ENCODE results near the gene AOAH. TPM values are rescaled to one million over a fixed set of nuclear protein-coding genes. Genes with fewer than 3 reads are reported as not detected.
A peak's percentile ranks its signal among the peaks of the same experiment; 100 is the strongest.

AOAH gene
- total and polyA plus RNA-seq, 2 donors = 23.5 to 47.1 TPM

DNA sequence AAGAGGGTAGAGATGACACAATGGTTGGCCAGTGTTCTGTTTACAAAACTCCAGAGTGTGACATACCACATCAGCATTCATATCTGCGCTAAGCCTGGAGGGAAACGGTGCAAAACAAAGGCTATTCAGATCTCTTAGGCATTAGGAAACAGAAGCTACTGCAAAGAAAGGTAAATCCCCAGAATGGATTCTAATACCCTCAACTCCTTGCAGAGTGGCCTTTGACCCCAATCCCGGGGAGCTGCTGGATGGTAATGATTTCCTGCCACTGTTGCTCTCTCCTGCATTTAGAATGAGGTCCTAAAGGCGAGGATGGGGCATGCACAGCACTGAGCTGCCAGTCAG is 65.2 kb downstream of the AOAH start:
- DNase-seq (ENCODE audit: low read depth in 6 of 9, low spot score in 9 of 9) = no peak
- Histone ChIP-seq H3K9me3 (ENCODE audit: control insufficient read depth in 2 of 2, insufficient read depth in 1 of 2, low read length in 1 of 2) (no peaks in the 10 kb centered on the region), H3K4me3 (ENCODE audit: low read length in 2 of 2) (no peak overlapping the region), H3K4me1 (ENCODE audit: control insufficient read depth in 2 of 2, insufficient read depth in 2 of 2, low read length in 2 of 2) (peaks cover 0 to 4% of the 10 kb centered on the region in 2 donors), H3K36me3 (ENCODE audit: control insufficient read depth in 2 of 2, insufficient read depth in 2 of 2, low read length in 1 of 2) (no peaks in the 10 kb centered on the region), H3K27me3 (ENCODE audit: control insufficient read depth in 2 of 2, insufficient read depth in 1 of 2, low read length in 1 of 2) (no peaks in the 10 kb centered on the region), H3K27ac (ENCODE audit: low read depth in 1 of 2, low read length in 1 of 2) (no peak overlapping the region)
- 92% methylated on average over 4 of the region's 4 CpGs for WGBS

DNA sequence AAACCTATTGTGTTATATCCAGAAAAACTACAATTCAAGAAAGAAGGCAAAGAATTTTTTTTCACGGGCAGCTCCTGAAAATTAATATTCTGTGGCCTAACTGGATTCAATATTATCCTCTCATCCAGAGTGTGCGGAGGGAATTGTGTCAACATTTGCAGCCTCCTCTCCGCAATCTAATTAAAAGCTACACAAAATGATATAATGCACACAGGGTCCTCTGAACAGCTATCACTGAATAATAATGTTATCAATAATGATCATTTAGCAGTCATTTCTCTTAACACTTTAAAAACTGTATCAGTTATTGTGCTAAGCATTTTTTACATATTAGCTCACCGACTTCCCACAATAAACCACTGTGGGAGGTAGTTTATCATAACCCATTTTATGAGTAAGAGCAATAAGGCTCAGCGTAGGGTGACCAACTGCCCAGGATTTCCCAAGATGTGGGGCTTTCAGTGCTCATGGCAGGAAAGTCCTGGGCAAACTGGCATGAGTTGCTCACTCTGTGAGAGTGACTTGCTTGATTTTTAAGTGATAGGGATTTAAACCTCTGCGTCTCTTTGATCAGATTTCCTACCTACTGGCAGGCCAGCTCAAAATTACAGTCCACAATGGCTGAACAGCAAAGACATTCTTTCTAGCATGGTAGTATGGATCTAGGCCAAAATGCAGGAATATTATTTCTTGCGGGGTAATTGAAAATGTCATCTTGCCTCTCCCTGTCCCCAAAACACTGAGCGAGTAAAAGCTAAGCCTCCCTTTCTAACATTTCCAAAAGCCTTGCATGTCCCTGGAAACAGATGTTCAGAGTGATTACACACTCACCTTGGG is 65.7 kb downstream of the AOAH start:
- Histone ChIP-seq H3K36me3 (ENCODE audit: control insufficient read depth in 2 of 2, insufficient read depth in 2 of 2, low read length in 1 of 2) (no peaks in the 10 kb centered on the region), H3K27me3 (ENCODE audit: control insufficient read depth in 2 of 2, insufficient read depth in 1 of 2, low read length in 1 of 2) (no peaks in the 10 kb centered on the region), H3K4me3 (ENCODE audit: low read length in 2 of 2) (no peak overlapping the region), H3K4me1 (ENCODE audit: control insufficient read depth in 2 of 2, insufficient read depth in 2 of 2, low read length in 2 of 2) (peaks cover 0 to 10% of the 10 kb centered on the region in 2 donors), H3K9me3 (ENCODE audit: control insufficient read depth in 2 of 2, insufficient read depth in 1 of 2, low read length in 1 of 2) (no peaks in the 10 kb centered on the region), H3K27ac (ENCODE audit: low read depth in 1 of 2, low read length in 1 of 2) (no peak overlapping the region)
- DNase-seq (ENCODE audit: low read depth in 6 of 9, low spot score in 9 of 9) = no peak
- WGBS = 96% methylated on average over 8 of the region's 8 CpGs

DNA sequence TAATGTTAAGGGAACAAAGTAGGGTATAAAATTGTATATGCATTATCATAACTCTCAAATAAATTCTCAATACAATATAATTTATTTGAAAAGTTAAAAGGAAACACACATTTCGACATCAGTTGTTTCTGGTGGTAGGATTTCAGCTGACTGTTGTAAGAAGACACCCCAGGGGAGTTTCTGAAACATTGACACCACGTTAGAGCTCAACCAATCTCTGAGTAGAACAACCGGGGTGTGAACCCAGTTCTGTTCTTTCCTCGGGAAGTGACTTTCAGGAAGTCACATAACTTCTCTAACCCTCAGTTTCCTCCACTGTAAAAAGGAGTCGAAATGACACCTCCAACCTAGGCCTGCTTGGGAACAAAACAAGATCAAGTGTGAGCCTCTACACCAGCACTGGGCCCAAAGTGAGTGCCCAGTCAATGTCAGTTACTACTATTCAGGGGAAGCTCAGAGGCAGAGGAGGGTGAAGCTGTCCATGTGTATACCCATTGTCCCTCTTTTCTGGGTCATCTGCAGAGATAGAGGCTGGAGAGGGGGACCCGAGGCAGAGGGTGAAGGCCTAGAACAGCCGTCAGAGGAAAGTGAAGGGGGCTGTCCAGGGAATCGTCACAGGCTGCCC is 67.1 kb downstream of the AOAH start:
- Histone ChIP-seq H3K4me3 (ENCODE audit: low read length in 2 of 2) (no peak overlapping the region), H3K27ac (ENCODE audit: low read depth in 1 of 2, low read length in 1 of 2) (no peak overlapping the region), H3K4me1 (ENCODE audit: control insufficient read depth in 2 of 2, insufficient read depth in 2 of 2, low read length in 2 of 2) (peaks cover 0 to 13% of the 10 kb centered on the region in 2 donors), H3K9me3 (ENCODE audit: control insufficient read depth in 2 of 2, insufficient read depth in 1 of 2, low read length in 1 of 2) (no peaks in the 10 kb centered on the region), H3K36me3 (ENCODE audit: control insufficient read depth in 2 of 2, insufficient read depth in 2 of 2, low read length in 1 of 2) (no peaks in the 10 kb centered on the region), H3K27me3 (ENCODE audit: control insufficient read depth in 2 of 2, insufficient read depth in 1 of 2, low read length in 1 of 2) (no peaks in the 10 kb centered on the region)
- 91% methylated on average over 8 of the region's 8 CpGs for whole genome bisulfite sequencing
- no peak for DNase-seq (ENCODE audit: low read depth in 6 of 9, low spot score in 9 of 9)

DNA sequence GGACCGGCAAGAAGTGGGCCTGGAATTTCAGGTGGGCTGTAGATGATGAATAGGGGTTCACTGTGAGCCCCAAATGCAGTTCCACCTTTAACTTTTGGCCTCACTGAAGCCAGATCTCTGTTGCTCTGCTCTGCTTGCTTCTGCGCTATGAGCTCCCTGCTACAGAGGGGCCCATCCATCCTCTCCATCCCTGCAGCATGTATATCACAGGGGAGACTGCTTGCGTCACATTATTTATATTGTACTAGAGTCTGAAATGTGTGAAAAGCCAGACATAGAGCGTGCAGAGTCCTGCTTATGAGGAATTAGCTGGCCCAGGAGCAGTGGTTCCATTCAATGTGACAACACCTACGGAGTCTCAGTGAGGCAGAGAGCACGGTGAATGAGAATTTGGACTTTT is 69.9 kb downstream of the AOAH start:
- Histone ChIP-seq H3K4me1 (ENCODE audit: control insufficient read depth in 2 of 2, insufficient read depth in 2 of 2, low read length in 2 of 2) (peaks cover 0 to 13% of the 10 kb centered on the region in 2 donors), H3K4me3 (ENCODE audit: low read length in 2 of 2) (no peak overlapping the region), H3K27ac (ENCODE audit: low read depth in 1 of 2, low read length in 1 of 2) (no peak overlapping the region), H3K36me3 (ENCODE audit: control insufficient read depth in 2 of 2, insufficient read depth in 2 of 2, low read length in 1 of 2) (no peaks in the 10 kb centered on the region), H3K9me3 (ENCODE audit: control insufficient read depth in 2 of 2, insufficient read depth in 1 of 2, low read length in 1 of 2) (no peaks in the 10 kb centered on the region), H3K27me3 (ENCODE audit: control insufficient read depth in 2 of 2, insufficient read depth in 1 of 2, low read length in 1 of 2) (no peaks in the 10 kb centered on the region)
- over 99% methylated on average over 6 of the region's 6 CpGs for WGBS
- no peak for DNase-seq (ENCODE audit: low read depth in 6 of 9, low spot score in 9 of 9)

DNA sequence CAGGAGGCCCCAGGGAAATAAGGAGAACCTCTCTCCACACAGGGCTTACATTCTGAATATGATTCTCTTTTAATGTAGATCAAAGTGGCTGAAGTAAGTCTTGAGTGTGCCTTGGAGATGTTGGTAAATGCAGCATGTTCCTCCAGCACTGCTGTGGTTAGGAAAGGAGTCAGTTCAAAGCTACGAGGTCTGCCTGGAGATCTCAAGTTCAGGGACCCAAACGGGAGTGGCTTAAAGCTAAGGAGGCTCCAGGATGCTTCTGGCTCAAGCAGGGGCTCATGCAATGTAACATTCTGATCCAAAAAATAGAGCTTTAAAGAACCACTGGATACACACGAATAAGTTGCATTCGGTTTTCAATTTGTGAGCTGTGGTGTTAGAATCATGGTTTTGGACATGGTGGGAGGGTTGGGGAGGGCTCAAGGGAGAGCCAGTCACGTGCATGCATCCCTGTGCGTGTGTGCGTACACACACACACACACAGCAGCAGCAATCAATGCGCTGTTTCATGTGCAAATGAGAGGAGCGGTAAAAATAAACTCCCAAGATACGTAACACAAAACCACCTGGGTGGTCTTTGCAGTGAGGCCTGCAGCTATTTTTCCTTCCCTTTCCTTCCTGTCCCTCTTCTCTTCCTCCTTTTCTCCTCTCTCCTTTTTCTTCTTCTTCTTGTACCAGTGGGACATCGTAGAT is 70.5 kb downstream of the AOAH start:
- no peak overlapping the region for H3K27ac ChIP-seq (ENCODE audit: low read depth in 1 of 2, low read length in 1 of 2)
- peaks cover 0 to 13% of the 10 kb centered on the region in 2 donors for H3K4me1 ChIP-seq (ENCODE audit: control insufficient read depth in 2 of 2, insufficient read depth in 2 of 2, low read length in 2 of 2)
- H3K27me3 ChIP-seq (ENCODE audit: control insufficient read depth in 2 of 2, insufficient read depth in 1 of 2, low read length in 1 of 2) = no peaks in the 10 kb centered on the region
- 84% methylated on average over 11 of the region's 11 CpGs for WGBS
- no peak overlapping the region for H3K4me3 ChIP-seq (ENCODE audit: low read length in 2 of 2)
- DNase-seq (ENCODE audit: low read depth in 6 of 9, low spot score in 9 of 9) = no peak
- no peaks in the 10 kb centered on the region for H3K9me3 ChIP-seq (ENCODE audit: control insufficient read depth in 2 of 2, insufficient read depth in 1 of 2, low read length in 1 of 2)
- H3K36me3 ChIP-seq (ENCODE audit: control insufficient read depth in 2 of 2, insufficient read depth in 2 of 2, low read length in 1 of 2) = no peaks in the 10 kb centered on the region

DNA sequence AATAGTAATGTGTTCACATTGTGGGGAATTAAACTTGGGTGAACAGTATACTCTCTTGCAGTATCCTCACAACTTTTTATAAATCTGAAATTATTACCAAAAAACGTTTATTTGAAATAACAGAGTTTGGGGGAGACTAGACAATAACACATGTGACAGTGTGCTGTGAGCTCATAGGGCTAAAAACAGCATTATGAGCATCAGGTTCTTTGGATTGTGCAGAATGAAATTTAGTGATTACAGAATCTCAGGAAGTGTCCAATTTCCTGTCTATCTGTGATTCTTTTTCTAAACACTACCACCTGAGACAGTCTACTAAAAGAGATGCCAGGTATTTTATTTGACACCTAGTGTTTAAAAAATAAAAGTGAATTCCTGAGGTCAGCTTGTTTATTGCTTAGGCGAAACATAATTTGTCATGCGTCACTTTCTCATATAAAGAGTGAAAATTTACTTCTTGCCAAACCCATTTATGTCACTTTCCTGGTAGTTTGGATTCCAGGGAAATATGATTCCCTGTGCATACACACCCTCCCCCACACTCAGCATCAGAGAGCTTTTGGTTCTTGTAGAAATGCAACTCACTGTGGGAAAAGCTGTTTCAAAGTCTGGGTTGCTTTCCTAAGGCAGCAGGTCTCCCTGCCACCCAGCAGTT is 71.2 kb downstream of the AOAH start:
- no peak for DNase-seq (ENCODE audit: low read depth in 6 of 9, low spot score in 9 of 9)
- H3K27me3 ChIP-seq (ENCODE audit: control insufficient read depth in 2 of 2, insufficient read depth in 1 of 2, low read length in 1 of 2) = no peaks in the 10 kb centered on the region
- H3K27ac ChIP-seq (ENCODE audit: low read depth in 1 of 2, low read length in 1 of 2) = no peak overlapping the region
- H3K36me3 ChIP-seq (ENCODE audit: control insufficient read depth in 2 of 2, insufficient read depth in 2 of 2, low read length in 1 of 2) = no peaks in the 10 kb centered on the region
- 89% methylated on average over 3 of the region's 3 CpGs for WGBS
- H3K9me3 ChIP-seq (ENCODE audit: control insufficient read depth in 2 of 2, insufficient read depth in 1 of 2, low read length in 1 of 2) = no peaks in the 10 kb centered on the region
- H3K4me3 ChIP-seq (ENCODE audit: low read length in 2 of 2) = no peak overlapping the region
- H3K4me1 ChIP-seq (ENCODE audit: control insufficient read depth in 2 of 2, insufficient read depth in 2 of 2, low read length in 2 of 2) = peaks cover 0 to 13% of the 10 kb centered on the region in 2 donors

DNA sequence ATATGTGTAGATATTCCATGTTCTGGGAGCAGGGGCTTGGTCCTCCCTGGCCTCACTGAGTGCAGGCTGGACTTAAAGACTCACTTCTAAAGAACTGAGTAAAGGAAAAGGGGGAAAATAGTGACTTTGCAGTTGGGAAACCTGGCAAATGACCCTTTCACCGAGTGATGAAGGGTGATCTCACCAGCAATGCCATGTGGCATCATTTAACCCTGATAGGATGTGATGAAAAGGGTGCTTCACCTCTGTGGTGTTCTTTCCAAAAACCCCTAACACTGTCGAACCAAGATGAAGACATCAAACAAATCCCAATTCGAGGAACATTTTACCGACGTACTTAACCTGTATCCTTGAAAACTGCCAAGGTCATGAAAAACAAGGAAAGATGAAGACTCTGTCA is 71.9 kb downstream of the AOAH start:
- Histone ChIP-seq H3K27me3 (ENCODE audit: control insufficient read depth in 2 of 2, insufficient read depth in 1 of 2, low read length in 1 of 2) (no peaks in the 10 kb centered on the region), H3K27ac (ENCODE audit: low read depth in 1 of 2, low read length in 1 of 2) (peak overlapping the region in 1 of 2 donors; percentile 4), H3K4me3 (ENCODE audit: low read length in 2 of 2) (no peak overlapping the region), H3K36me3 (ENCODE audit: control insufficient read depth in 2 of 2, insufficient read depth in 2 of 2, low read length in 1 of 2) (no peaks in the 10 kb centered on the region), H3K9me3 (ENCODE audit: control insufficient read depth in 2 of 2, insufficient read depth in 1 of 2, low read length in 1 of 2) (no peaks in the 10 kb centered on the region), H3K4me1 (ENCODE audit: control insufficient read depth in 2 of 2, insufficient read depth in 2 of 2, low read length in 2 of 2) (peaks cover 0 to 13% of the 10 kb centered on the region in 2 donors)
- DNase-seq (ENCODE audit: low read depth in 6 of 9, low spot score in 9 of 9) = no peak
- 96% methylated on average over 5 of the region's 5 CpGs for WGBS

DNA sequence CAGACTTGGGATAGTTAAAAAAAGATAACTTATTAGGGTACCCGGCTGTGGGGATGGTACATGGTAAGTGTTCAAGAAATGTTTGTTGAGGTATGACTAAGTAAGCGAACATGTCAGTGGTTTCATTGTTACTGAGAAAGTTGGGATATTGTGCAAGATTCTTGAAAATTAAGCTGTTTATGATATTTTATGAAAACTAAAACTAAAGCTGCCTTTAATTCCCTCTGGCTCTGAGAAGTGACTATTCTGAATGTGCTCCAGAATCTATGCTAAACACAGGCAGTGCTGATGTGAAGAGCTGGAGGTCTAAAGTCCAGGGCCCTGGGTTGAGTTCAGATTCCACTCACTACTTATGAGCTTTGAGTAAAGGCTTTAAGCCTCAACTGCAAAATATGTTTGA is 72.9 kb downstream of the AOAH start:
- Histone ChIP-seq H3K36me3 (ENCODE audit: control insufficient read depth in 2 of 2, insufficient read depth in 2 of 2, low read length in 1 of 2) (no peaks in the 10 kb centered on the region), H3K4me3 (ENCODE audit: low read length in 2 of 2) (no peak overlapping the region), H3K27ac (ENCODE audit: low read depth in 1 of 2, low read length in 1 of 2) (no peak overlapping the region), H3K4me1 (ENCODE audit: control insufficient read depth in 2 of 2, insufficient read depth in 2 of 2, low read length in 2 of 2) (peaks cover 0 to 13% of the 10 kb centered on the region in 2 donors), H3K27me3 (ENCODE audit: control insufficient read depth in 2 of 2, insufficient read depth in 1 of 2, low read length in 1 of 2) (no peaks in the 10 kb centered on the region), H3K9me3 (ENCODE audit: control insufficient read depth in 2 of 2, insufficient read depth in 1 of 2, low read length in 1 of 2) (no peaks in the 10 kb centered on the region)
- DNase-seq (ENCODE audit: low read depth in 6 of 9, low spot score in 9 of 9) = no peak
- 96% methylated on average over 2 of the region's 2 CpGs for WGBS

All from thymus (tissue), 11 donors.